GM18508 (cell line): Measurements from ENCODE around the gene PRIM1.
"Not testable (repeated sequence)": the region's sequence is repeated elsewhere in the genome, so short reads cannot be mapped to it uniquely, and the experiment has no call there.

ENCODE experiments used
- ATAC-seq: cut with Tn5 transposase; IDR thresholded peaks from one replicate; pipeline ENCODE4 v1.9.1; 2021; ENCODE audit warnings: moderate number of reproducible peaks; ENCODE audit not compliant: insufficient read depth, unreplicated experiment

The PRIM1 gene

DNA sequence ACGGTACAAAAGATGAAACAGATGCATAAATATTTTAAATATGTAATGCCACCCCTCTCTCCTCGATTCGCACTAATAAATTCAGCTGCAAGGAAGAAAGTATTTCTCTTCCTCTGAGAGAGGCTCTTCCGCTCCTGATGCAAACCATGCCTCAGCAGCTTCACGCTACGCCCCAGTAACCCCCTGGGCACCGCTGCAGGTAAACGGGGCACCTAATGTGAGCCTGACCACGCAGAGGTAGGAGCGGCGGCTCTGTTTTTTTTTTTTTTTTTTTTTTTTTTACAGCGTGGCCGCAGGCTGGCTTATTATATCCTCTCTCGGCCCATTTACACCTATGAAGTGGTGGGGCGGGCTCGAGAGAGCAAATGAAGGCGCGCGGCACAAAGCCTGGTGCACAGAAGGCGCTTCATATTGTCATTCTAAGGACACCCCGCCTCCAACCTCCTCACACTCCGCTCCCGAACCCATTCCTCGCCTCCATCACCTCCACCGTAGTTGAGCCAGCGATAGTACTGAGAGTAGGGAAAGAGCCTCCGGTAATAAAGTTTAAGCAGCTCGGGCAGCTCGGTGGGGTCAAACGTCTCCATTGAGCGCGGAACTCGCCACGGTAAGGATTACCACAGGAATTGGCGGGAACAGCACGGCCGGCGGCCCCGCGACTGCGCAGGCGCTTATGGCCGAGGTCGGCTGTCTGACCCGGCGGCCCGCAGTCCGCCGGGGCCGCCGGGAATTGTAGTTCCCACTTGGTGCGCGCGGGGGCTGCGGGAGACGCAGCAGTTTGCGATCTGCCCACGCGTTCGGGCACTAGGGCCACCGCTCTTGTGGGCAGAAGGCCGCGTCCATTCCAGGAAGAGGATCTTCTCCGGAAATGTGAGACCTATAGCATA, at the start of gene PRIM1:
Gene PRIM1, minus strand, starts transcription at position 612 of the 887 bp plus-strand sequence. Its CDS starts 25 bp downstream, at position 587.
- ATAC-seq = no peak

DNA sequence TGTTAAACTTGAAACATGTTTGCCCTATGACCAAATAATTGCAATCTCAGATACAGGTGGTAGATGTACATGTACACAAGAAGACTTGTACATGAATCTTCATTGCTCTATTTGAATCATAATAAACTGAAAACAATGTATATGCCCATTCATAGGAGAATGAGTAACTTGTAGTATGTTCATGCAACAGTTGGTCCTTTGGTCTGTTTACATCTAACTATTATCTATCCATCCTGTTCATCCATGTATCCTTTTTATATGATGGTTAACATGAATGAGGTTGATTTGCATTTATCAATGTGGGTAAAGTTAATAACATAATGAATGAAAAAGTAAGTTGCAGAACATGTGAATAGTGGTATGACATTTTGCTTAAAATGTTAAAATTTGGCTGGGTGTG, 48.1 kb upstream of the PRIM1 start:
- ATAC-seq = no peak

DNA sequence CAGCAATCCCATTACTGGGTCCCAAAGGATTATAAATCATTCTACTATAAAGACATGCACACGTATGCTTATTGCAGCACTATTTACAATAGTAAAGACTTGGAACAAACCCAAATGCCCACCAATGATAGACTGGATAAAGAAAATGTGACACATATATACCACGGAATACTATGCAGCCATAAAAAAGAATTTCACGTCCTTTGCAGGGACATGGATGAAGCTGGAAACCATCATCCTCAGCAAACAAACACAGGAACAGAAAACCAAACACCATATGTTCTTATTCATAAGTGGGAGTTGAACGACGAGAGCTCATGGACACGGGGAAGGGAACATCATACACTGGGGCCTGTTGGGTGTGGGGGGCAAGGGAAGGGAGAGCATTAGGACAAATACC, 47.2 kb upstream of the PRIM1 start:
- not testable (repeated sequence) for ATAC-seq

DNA sequence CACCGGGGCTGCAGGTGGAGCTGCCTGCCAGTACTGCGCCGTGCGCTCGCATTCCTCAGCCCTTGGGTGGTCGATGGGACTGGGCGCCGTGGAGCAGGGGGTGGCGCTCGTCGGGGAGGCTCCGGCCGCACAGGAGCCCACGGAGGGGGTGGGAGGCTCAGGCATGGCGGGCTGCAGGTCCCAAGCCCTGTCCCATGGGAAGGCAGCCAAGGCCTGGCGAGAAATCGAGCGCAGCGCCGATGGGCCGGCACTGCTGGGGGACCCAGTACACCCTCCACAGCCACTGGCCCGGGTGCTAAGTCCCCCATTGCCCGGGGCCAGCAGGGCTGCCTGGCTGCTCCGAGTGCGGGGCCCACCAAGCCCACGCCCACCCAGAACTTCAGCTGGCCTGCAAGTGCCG, 43.7 kb upstream of the PRIM1 start:
- not testable (repeated sequence) for ATAC-seq

DNA sequence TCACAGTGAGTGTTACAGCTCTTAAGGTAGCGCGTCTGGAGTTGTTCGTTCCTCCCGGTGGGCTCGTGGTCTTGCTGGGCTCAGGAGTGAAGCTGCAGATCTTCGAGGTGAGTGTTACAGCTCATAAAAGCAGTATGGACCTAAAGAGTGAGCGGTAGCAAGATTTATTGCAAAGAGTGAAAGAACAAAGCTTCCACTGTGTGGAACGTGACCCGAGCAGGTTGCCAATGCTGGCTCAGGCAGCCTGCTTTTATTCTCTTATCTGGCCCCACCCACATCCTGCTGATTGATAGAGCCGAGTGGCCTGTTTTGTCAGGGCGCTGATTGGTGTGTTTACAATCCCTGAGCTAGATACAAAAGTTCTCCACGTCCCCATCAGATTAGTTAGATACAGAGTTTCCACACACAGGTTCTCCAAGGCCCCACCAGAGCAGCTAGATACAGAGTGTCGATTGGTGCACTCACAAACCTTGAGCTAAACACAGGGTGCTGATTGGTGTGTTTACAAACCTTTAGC, 43.0 kb upstream of the PRIM1 start:
- not testable (repeated sequence) for ATAC-seq

DNA sequence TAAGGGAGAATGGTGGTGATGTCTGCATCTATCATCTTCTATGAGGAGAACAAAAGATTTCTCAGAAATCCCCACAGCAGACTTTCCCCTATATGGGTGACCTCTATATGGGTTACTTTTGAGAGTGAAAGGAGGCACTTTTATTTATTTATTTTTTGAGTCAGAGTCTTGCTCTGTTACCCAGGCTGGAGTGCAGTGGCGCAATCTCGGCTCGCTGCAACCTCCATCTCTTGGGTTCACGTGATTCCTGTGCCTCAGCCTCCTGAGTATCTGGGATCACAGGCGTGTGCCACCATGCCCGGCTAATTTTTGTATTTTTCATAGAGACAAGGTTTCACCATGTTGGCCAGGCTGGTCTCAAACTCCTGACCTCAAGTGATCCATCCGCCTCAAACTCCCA, 41.0 kb upstream of the PRIM1 start:
- ATAC-seq = not testable (repeated sequence)

DNA sequence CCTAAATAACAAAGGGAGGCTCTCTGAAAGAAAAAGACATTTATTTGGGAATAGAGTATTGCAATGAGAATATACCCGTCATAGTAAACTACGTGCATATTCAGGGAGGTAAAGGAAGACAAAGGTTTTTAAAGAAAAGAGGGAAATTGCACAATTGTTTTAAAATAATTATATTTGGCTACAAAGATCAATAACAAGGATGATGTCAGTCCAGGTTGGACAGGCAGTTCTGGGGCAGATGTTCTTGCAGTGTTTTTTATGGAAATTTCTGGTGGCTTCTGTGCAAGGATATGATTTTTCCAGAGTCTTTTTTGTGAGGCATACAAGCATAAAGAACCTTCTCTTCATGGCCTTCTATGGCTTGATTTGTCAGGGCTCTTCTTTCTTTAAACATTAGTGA, 40.6 kb upstream of the PRIM1 start:
- ATAC-seq = no peak

DNA sequence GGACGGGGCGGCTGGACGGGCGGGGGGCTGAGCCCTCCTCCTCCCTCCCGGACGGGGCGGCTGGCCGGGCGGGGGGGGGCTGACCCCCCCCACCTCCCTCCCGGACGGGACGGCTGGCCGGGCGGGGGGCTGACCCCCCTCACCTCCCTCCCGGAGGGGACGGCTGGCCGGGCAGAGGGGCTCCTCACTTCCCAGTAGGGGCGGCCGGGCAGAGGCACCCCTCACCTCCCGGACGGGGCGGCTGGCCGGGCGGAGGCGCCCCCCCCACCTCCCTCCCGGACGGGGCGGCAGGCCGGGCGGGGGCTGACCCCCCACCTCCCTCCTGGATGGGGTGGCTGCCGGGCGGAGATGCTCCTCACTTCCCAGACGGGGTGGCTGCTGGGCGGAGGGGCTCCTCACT, 37.3 kb upstream of the PRIM1 start:
- ATAC-seq = not testable (repeated sequence)

DNA sequence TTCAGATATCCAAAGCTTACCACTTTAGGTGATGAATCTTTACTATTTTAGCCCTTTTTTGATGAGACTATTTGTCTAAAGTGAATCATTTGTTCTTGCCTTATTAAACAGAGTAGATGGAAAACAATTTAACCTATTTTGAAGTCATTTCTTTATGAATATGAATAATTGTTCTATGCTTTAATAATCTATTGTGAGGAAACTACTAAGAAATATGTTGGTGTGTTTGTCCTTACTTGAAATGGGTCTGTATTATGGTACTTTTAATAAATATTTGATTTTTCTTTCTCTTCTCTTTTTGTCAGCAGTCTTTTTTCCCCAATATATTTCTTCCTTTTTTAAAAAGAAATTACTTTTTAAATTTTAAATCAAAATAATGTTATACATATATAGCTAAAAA, 35.4 kb upstream of the PRIM1 start:
- no peak for ATAC-seq

DNA sequence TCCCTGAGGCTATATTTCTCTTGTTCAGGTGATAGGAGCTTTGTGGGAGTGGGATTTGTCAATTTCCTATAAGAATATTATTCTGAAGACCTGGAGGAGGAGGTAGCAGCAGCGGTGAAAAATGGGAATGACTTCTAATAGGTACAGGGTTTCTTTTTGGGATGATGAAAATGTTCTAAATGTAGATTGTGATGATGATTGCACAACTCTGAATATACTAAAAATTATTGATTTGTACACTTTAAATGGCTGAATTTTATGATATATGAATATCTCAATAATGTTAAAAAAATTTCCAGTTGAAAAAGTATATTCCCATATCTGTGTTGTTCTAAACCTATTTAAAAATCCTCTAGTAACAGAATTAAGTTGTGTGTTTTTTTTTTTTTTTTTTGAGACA, 33.8 kb upstream of the PRIM1 start:
- ATAC-seq = no peak

DNA sequence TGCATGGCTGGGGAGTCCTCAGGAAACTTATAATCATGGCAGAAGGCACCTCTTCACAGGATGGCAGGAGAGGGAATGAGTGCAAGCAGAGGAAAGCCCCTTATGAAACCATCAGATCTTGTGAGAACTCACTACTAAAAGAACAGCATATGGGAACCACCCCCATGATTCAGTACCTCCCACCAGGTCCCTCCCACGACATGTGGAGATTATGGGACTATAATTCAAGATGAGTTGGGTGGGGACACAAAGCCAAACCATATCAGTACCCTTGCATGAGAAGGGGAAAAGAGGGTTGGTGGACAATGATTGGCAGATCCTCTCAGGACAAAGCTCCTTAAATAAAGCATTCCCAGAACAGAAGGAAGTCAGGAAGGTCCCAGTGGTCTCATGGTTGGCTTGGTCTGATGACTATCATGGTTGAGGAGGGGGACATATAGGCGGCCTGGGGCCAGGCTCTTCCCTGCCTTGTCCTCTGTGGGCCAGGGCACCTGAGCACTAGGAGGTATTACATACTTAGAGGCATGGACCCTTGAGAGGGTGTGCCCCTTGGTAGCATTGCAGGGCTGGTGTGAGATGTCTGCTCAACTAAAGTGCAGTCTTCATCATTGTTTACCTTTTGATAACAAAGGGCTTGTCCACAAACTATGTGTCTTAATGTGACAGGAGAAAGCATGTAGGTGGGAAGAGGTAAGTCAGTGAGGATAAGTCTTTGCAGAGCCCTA, 33.2 kb upstream of the PRIM1 start:
- no peak for ATAC-seq

DNA sequence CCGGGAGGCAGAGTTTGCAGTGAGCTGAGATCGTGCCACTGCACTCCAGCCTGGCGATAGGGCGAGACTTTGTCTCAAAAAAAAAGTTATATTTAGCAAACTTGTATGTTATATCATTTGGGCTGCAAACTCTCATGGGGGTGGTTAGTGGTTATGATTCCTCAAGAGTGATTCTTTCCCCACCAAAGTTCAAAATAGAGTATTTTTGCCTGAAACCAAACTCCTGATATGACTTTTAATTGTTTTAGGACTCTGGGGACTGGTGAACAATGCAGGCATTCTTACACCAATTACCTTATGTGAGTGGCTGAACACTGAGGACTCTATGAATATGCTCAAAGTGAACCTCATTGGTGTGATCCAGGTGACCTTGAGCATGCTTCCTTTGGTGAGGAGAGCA, 29.6 kb upstream of the PRIM1 start:
- no peak for ATAC-seq

DNA sequence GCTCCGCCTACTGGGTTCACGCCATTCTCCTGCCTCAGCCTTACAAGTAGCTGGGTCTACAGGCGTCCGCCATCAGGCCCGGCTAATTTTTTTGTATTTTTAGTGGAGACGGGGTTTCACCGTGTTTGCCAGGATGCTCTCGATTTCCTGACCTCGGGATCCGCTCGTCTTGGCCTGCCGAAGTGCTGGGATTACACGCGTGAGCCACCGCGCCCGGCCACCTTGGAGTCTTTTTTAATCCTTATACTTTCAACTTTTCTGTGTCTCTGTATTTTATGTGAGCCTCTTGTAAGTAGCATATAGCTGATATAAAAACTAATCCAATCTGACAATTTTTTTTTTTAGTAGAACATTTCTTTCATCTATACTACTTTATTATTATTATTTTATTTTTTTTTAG, 26.6 kb upstream of the PRIM1 start:
- no peak for ATAC-seq

DNA sequence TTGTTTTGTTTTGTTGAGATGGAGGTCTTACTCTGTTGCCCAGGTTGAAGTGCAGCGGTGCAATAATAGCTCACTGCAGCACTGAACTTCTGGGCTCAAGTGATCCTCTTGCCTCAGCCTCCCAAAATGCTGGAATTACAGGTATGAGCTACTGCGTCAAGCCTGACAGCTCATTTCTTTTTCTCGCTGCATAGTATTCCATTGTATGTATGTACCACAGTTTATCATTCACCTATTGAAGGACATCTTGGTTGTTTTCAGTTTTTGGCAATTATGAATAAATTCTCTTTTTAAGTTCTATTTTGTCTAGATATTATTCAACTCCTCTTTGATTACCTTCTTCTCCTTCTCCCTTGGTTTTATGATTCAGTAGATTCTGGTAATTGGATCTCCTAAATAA, 24.5 kb upstream of the PRIM1 start:
- ATAC-seq = no peak

DNA sequence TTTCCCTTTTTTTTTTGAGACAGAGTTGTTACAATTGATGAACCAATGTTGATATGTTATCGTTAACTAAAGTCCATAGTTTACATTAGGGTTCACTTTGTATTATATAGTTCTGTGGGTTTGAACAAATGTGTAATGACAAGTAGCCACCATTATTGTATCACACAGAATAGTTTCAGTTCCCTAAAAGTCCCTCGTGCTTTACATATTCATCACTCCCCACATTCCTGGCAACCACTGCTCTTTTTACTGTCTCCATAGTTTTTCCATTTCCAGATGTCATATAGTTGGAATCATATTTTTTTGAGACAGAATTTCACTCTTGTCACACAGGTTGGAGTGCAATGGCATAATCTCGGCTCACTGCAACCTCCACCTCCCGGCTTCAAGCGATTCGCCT, 23.5 kb upstream of the PRIM1 start:
- no peak for ATAC-seq

DNA sequence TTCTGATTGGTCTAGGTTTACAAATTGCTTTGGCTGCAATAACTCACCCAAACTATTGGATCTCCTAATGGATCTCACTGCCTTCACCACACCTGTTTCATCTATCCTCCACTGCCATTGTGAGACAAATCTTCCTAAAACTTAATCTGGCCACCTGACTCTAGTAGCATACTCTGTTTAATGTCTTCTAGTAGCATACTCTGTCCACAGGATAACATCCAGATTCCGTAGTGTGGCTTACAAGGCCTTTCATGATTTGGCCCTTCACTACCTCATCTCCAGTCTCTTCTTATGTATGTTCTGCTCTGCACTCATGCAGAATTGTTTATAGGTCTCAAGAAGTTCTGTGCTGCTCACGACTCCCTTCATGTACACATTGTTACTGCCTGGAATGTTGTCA, 21.0 kb upstream of the PRIM1 start:
- no peak for ATAC-seq

DNA sequence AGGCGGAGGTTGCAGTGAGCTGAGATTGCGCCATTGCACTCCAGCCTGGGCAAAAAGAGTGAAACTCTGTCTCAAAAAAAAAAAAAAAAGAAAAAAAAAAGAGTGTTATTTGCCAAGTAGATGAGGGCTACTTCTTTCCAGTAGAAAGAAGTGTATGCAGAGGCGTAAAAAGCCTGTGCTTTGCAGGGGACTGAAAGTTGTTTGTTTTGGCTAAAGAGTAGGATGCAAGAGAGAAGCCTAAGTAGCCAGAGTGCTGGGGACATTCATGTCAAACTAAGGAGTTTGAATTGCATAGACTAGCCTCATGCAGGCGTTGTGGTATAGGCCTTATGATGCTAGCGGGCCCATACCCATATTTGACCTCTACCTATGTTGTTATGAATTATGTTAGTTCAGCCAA, 20.5 kb upstream of the PRIM1 start:
- ATAC-seq = no peak

DNA sequence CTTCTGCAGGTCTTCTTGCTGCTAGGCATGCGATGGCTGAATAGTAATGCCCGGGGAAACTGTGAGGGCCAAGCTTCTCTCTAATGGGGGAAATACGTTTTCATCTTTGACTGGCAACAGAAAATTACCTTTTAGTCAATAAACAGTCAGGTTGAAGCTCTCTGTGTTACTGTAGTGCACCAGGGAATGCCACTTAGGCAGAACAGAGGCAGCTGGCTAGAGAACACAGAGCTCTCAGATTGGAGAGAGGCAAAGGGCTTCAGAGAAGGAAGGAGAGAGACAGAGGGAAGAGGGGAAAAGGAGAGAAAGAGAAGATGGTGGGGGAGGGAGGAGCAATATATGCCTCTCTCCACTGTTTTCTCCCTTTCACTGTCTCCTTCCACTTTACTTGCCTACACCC, 17.7 kb upstream of the PRIM1 start:
- no peak for ATAC-seq

DNA sequence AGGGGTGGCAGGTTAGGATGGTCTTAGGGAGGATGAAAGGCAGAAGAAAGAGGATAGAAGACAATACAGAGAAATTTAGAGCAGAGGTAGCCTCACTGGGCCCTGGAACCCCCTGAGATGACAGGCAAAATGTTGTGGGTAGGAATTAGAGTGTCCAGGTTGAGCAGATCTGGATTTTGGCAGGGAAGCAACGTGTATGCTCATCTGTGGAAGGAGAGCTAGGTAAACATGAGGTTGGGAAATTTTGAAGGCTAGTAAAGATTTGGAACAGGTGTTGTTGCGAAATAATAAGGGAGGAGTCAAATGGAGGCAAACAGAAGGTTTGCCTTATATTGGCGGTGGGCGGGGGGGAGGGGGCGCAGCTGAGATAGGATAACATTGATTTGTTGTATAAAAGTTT, 16.3 kb upstream of the PRIM1 start:
- ATAC-seq = no peak

DNA sequence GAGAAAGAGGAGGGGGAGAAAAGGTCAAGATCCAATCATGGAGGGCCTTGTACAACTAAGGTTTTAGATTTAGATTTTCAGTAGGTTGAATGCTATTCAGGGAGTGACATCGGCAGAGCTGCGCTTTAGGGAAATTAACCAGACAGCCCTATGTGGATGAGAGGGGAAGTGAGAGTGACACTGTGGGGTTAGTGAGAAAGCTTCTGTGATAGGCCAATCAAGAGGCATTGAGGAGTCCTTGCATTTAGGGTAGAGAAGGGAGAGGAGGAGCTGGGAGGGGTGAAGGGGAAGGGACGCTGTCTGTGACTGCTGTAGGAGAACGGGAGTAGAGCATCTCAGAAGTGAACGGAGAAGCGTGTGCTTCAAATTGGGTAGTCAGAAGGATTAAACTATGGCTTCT, 14.4 kb upstream of the PRIM1 start:
- peak; percentile 92 for ATAC-seq
